Tibial artery (tissue), 4 donors: Measurements from ENCODE around the gene PAIP2.
"Not testable (repeated sequence)": the region's sequence is repeated elsewhere in the genome, so short reads cannot be mapped to it uniquely, and the experiment has no call there.

Source experiments
- DNase-seq, 2 donors: peaks; one replicate each; pipeline ENCODE4 v3.0.0-alpha.2; 2019
- H3K27ac ChIP-seq, 2 donors: fragments of 200-600 bp; sonication (generic) in 1 of 2; 1 replicate in 1 of 2; 2 replicates in 1 of 2; pipeline ENCODE4 v1.5.1; 2018 to 2019; ENCODE audit warnings: mild to moderate bottlenecking in 1 of 2
- H3K27me3 ChIP-seq, 2 donors: fragments of 200-600 bp; sonication (generic) in 1 of 2; one replicate each; pipeline versions ENCODE4 v1.5.1 to v1.6.0; 2016 to 2019
- H3K36me3 ChIP-seq, 3 donors: fragments of 200-600 bp; sonication (generic) in 2 of 3; one replicate each; pipeline ENCODE4 v1.5.1; 2016 to 2019; ENCODE audit warnings: mild to moderate bottlenecking in 2 of 3
- H3K4me1 ChIP-seq, 4 donors: fragments of 200-600 bp; sonication (generic) in 2 of 4; 1 replicate in 3 of 4; 2 replicates in 1 of 4; pipeline ENCODE4 v1.5.1; 2016 to 2019
- H3K4me3 ChIP-seq, 2 donors: fragments of 200-600 bp; sonication (generic) in 1 of 2; 1 replicate in 1 of 2; 2 replicates in 1 of 2; pipeline ENCODE4 v1.5.1; 2018 to 2019; ENCODE audit warnings: mild to moderate bottlenecking in 2 of 2
- H3K9me3 ChIP-seq, 3 donors: fragments of 200-600 bp; sonication (generic) in 1 of 3; one replicate each; pipeline ENCODE4 v1.5.1; 2016 to 2019
- intact Hi-C: fragments of 100-400 bp; cut with DNase I; formaldehyde crosslinking; loops from one replicate; pipeline ENCODE4 v1.15.0; 2023; ENCODE audit warnings: low total_unique reads
- TF ChIP-seq, protein P1 (sequence below), 2 experiments: fragments of 200-600 bp in 1 of 2; fragments of 450-650 bp in 1 of 2; IDR thresholded peaks; one replicate each; pipeline ENCODE4 v1.5.1; 2017 to 2019; ENCODE audit warnings: antibody characterized with exemption in 2 of 2, mild to moderate bottlenecking in 1 of 2, moderate library complexity in 1 of 2

The PAIP2 gene

DNA sequence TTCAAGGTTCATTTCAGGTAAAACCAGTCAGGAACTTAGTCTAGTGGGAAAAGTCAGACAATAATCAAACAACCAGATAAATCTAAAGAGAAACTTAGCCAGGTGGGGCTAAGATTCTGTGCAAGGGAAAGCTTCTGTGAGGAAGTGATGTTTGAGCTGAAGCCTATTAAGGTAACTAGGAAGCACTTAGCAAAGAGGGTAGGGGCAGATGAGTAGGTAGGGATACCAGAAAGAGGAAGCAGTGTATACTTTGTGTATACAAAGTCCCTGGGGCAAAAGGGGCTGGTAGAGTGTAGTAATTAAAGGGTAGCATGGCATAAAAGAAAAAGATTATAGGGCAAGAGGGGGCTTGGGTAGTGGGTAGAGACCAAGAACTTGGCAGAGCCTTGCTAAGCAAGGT lies 65.9 kb downstream of the PAIP2 start:
- H3K36me3 ChIP-seq, result peaks cover 0 to 6% (median 0%) of the 10 kb centered on the region in 3 donors
- H3K4me1 ChIP-seq, result peaks cover 0 to 34% (median 17%) of the 10 kb centered on the region in 4 donors
- TF ChIP-seq, protein P1, sequence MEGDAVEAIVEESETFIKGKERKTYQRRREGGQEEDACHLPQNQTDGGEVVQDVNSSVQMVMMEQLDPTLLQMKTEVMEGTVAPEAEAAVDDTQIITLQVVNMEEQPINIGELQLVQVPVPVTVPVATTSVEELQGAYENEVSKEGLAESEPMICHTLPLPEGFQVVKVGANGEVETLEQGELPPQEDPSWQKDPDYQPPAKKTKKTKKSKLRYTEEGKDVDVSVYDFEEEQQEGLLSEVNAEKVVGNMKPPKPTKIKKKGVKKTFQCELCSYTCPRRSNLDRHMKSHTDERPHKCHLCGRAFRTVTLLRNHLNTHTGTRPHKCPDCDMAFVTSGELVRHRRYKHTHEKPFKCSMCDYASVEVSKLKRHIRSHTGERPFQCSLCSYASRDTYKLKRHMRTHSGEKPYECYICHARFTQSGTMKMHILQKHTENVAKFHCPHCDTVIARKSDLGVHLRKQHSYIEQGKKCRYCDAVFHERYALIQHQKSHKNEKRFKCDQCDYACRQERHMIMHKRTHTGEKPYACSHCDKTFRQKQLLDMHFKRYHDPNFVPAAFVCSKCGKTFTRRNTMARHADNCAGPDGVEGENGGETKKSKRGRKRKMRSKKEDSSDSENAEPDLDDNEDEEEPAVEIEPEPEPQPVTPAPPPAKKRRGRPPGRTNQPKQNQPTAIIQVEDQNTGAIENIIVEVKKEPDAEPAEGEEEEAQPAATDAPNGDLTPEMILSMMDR (IDR thresholded peaks at IDR 0.05), result no peak
- no peak overlapping the region for H3K27ac ChIP-seq
- H3K9me3 ChIP-seq, result no peaks in the 10 kb centered on the region
- H3K4me3 ChIP-seq, result no peak overlapping the region
- DNase-seq, result no peak
- H3K27me3 ChIP-seq, result no peaks in the 10 kb centered on the region
- intact Hi-C loops, result no loop called here

DNA sequence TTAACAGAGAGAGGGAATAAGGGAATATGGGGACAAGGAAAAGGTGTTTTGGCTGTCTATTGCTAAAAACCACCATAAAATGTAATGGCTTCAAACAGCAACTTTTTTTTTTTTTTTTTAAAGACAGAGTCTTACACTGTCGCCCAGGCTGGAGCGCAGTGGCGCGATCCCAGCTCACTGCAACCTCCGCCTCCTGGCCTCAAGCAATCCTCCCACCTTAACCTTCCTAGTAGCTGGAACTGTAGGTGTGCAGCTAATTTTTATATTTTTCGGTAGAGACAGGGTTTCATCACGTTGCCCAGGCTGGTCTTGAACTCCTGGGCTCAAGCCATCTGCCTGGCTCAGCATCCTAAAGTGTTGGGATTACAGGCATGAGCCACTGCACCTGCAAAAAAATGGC lies 66.5 kb downstream of the PAIP2 start:
- H3K36me3 ChIP-seq, result peaks cover 3 to 13% (median 5%) of the 10 kb centered on the region in 3 donors
- no peak for DNase-seq
- no peak overlapping the region for H3K4me3 ChIP-seq
- no peak overlapping the region for H3K27ac ChIP-seq
- TF ChIP-seq, protein P1 (IDR thresholded peaks at IDR 0.05), result no peak
- intact Hi-C loops, result no loop called here
- H3K9me3 ChIP-seq, result no peaks in the 10 kb centered on the region
- no peaks in the 10 kb centered on the region for H3K27me3 ChIP-seq
- H3K4me1 ChIP-seq, result peaks cover 0 to 28% (median 14%) of the 10 kb centered on the region in 4 donors

DNA sequence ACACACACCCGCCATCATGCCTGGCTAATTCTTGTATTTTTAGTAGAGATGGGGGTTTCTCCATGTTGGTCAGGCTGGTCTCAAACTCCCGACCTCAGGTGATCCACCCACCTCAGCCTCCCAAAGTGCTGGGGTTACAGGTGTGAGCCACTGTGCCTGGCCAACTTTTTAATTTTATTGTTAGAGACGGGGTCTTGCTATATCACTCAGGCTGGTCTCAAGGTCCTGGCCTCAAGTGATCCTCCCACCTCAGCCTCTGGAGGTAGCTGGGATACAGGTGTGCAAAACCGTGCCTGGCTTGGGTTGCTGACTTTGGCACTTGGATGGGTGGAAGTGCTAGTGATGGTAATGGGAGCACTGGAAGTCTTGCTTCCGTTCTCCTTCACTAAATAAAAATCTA lies 67.5 kb downstream of the PAIP2 start:
- H3K27ac ChIP-seq, DNase-seq, H3K4me3 ChIP-seq, H3K9me3 ChIP-seq, H3K27me3 ChIP-seq, intact Hi-C loops: not testable (repeated sequence)
- Histone ChIP-seq H3K36me3 (peaks cover 9 to 21% (median 12%) of the 10 kb centered on the region in 3 donors), H3K4me1 (peaks cover 0 to 25% (median 10%) of the 10 kb centered on the region in 4 donors)

DNA sequence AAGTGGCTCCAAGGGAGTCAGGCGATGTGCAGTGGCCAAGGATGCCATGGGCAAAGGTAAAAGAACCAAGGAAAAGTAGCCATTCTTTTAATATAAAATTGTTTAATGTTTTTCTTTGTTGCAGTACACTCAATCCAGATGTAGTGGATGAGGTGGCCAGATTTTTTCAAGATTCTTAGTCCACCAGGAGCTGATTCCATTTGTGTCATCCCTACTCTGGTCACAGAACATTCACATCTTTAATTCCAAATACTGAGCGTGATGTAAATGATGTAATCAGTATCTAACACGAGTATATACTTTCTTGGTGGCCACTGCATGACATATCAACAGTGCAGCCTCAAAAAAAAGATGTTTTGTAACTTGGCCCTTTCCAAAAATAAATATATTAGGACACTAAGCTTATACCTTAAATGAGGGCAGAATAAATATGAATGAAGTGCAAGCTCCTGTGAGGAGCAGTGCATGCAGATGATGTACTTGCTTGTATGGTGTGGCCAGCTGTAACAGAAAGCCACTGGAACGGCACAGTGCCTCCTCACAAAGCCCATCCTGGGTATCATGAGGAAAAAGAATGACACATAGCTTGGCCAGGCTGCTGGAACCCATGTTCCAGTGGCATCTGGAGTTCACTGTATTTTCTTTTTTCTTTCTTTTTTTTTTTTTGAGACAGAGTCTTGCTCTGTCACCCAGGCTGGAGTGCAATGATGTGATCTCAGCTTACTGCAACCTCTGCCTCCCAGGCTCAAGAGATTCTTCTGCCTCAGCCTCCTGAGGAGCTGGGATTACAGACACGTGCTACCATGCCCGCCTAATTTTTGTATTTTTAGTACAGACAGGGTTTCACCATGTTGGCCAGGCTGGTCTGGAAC lies 68.7 kb downstream of the PAIP2 start:
- H3K36me3 ChIP-seq, result peaks cover 9 to 21% (median 14%) of the 10 kb centered on the region in 3 donors
- peaks cover 0 to 28% (median 9%) of the 10 kb centered on the region in 4 donors for H3K4me1 ChIP-seq
- no peaks in the 10 kb centered on the region for H3K27me3 ChIP-seq
- H3K27ac ChIP-seq, result peak overlapping the region; percentile 58 to 64
- no peak overlapping the region for H3K4me3 ChIP-seq
- intact Hi-C loops, result no loop called here
- no peaks in the 10 kb centered on the region for H3K9me3 ChIP-seq
- TF ChIP-seq, protein P1 (IDR thresholded peaks at IDR 0.05), result no peak
- DNase-seq, result no peak

DNA sequence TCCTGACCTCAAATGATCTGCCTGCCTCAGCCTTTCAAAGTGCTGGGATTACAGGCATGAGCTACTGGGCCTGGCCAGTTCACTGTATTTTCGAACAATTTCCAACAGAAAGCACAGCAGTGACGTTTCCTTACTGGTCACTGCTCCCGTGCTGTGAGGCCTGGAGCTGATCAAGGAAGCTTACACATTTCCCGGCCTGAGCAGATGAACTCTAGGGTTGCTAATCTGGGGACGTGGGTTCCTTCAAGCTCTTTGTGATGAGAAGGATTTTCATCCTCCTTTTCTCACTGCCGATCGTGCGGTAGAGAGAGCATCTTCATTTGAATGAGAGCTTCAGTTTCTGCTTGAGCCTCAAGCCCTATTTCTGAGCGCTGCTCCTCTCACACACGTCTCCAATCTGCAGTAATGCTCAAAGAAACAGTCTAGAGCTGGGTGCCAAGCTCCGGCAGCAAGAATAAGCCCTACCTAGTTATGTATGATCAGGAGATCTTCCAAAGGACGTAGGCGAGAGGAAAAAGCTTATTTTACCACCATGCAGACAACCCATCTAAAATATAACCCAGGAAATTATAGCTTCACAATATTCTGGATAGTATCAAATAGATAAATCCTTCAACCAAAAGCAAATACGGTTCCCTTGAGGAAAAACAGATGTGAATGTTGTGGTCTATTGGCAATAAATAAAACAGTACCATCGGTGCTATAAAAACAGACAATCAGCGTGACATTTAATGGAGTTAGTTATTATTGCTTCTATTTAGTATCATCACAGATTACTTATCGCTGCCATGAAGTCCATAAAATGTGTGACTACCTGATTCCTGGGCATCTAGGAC lies 69.6 kb downstream of the PAIP2 start:
- Histone ChIP-seq H3K4me3 (no peak overlapping the region), H3K9me3 (no peaks in the 10 kb centered on the region), H3K27me3 (no peaks in the 10 kb centered on the region), H3K4me1 (peaks cover 0 to 37% (median 14%) of the 10 kb centered on the region in 4 donors), H3K36me3 (peaks cover 9 to 21% (median 14%) of the 10 kb centered on the region in 3 donors), H3K27ac (peak overlapping the region; percentile 58 to 64)
- TF ChIP-seq, protein P1 (IDR thresholded peaks at IDR 0.05), result no peak
- DNase-seq, result peak in 1 of 2 donors; percentile 76
- intact Hi-C loops, result no loop called here
